IMR-90 (cell line): ENCODE results near the gene APCDD1L. TPM values are rescaled to one million over a fixed set of nuclear protein-coding genes. Genes with fewer than 3 reads are reported as not detected.

ENCODE experiments used
- ATAC-seq: fragments of 200-7000 bp; cut with Tn5 transposase; 2 replicates; pipeline ENCODE4 v1.9.1; 2020; ENCODE audit warnings: low read depth, mild to moderate bottlenecking, moderate library complexity
- BruUV-seq: library from RNA; stranded (reverse); fragments of 400-500 nt; replicated peaks from 2 replicates; lab custom pipeline; 2021; lab: Mats Ljungman, UMichigan
- CTCF ChIA-PET: fragments of 300-600 bp; formaldehyde crosslinking; extraction: SDS; loops from one replicate; lab custom pipeline; 2021; ENCODE audit warnings: antibody characterized with exemption; lab: Yijun Ruan, JAX
- POLR2A ChIA-PET: fragments of 300-600 bp; sonication (Branson Sonifier 250); formaldehyde crosslinking; loops from one replicate; lab custom pipeline; 2022; ENCODE audit warnings: antibody characterized with exemption; ENCODE audit not compliant: unreplicated experiment; lab: Charles Lee
- DNase-seq: peaks from one replicate; pipeline ENCODE4 v3.0.0; 2013
- H2AFZ ChIP-seq: replicated peaks from 2 replicates; pipeline ENCODE3; 2013; ENCODE audit warnings: low read length, mild to moderate bottlenecking; ENCODE audit not compliant: poor library complexity
- H2AK5ac ChIP-seq: 2 replicates; pipeline ENCODE4 v1.6.1; 2013; ENCODE audit warnings: low read depth, low read length, inconsistent platforms
- H2AK9ac ChIP-seq: replicated peaks from 2 replicates; pipeline ENCODE3; 2013; ENCODE audit warnings: mild to moderate bottlenecking, low read depth, low read length, moderate library complexity; ENCODE audit not compliant: poor library complexity
- H2BK120ac ChIP-seq: 2 replicates; pipeline ENCODE4 v1.6.1; 2013; ENCODE audit warnings: low read depth, low read length, inconsistent platforms
- H2BK15ac ChIP-seq: 3 replicates; pipeline ENCODE4 v1.6.1; 2013; ENCODE audit warnings: low read depth, low read length, inconsistent platforms
- H2BK20ac ChIP-seq: 2 replicates; pipeline ENCODE4 v1.6.1; 2013; ENCODE audit warnings: low read depth, mild to moderate bottlenecking, inconsistent platforms, low read length, moderate library complexity
- H2BK5ac ChIP-seq: 2 replicates; pipeline ENCODE4 v1.6.1; 2013; ENCODE audit warnings: mild to moderate bottlenecking, low read depth, low read length, inconsistent platforms; ENCODE audit not compliant: poor library complexity, severe bottlenecking
- H3K14ac ChIP-seq: replicated peaks from 2 replicates; pipeline ENCODE4 v1.6.1; 2013; ENCODE audit warnings: low read depth, low read length, inconsistent platforms
- H3K18ac ChIP-seq: 2 replicates; pipeline ENCODE4 v1.6.1; 2013; ENCODE audit warnings: low read depth, low read length, control low read depth
- H3K23ac ChIP-seq: 2 replicates; pipeline ENCODE4 v1.6.1; 2013; ENCODE audit warnings: low read depth, low read length, inconsistent platforms
- H3K27ac ChIP-seq: 2 replicates; pipeline ENCODE4 v1.5.1; 2013; ENCODE audit warnings: mild to moderate bottlenecking, control low read depth, low read length; ENCODE audit not compliant: insufficient read depth
- H3K27me3 ChIP-seq: 2 replicates; pipeline ENCODE4 v1.6.1; 2013; ENCODE audit warnings: low read length; ENCODE audit not compliant: control insufficient read depth, insufficient read depth
- H3K36me3 ChIP-seq: 2 replicates; pipeline ENCODE4 v1.6.1; 2013; ENCODE audit warnings: low read length, mixed read lengths; ENCODE audit not compliant: control insufficient read depth, insufficient read depth
- H3K4ac ChIP-seq: 2 replicates; pipeline ENCODE4 v1.6.1; 2013; ENCODE audit warnings: low read depth, low read length, inconsistent platforms
- H3K4me1 ChIP-seq: 2 replicates; pipeline ENCODE4 v1.6.1; 2013; ENCODE audit warnings: low read length, mixed read lengths; ENCODE audit not compliant: control insufficient read depth, insufficient read depth
- H3K4me2 ChIP-seq: 2 replicates; pipeline ENCODE4 v1.6.1; 2013; ENCODE audit warnings: low read depth, mild to moderate bottlenecking, control low read depth, low read length, moderate library complexity
- H3K4me3 ChIP-seq: 2 replicates; pipeline ENCODE4 v1.5.1; 2013; ENCODE audit warnings: low read depth, mild to moderate bottlenecking, control low read depth, low read length, moderate library complexity; ENCODE audit not compliant: insufficient read depth
- H3K56ac ChIP-seq: 2 replicates; pipeline ENCODE4 v1.6.1; 2013; ENCODE audit warnings: low read length, inconsistent platforms; ENCODE audit not compliant: insufficient read depth; ENCODE audit errors: extremely low read depth
- H3K79me1 ChIP-seq, 2 experiments: 2 replicates each; pipeline ENCODE4 v1.6.1; 2013; ENCODE audit warnings: low read length in 2 of 2, inconsistent platforms in 1 of 2, low read depth in 1 of 2
- H3K9ac ChIP-seq: 2 replicates; pipeline ENCODE4 v1.6.1; 2013; ENCODE audit warnings: low read depth, low read length, control low read depth
- H3K9me1 ChIP-seq: 2 replicates; pipeline ENCODE4 v1.6.1; 2013; ENCODE audit warnings: low read length, inconsistent platforms; ENCODE audit not compliant: insufficient read depth
- H3K9me3 ChIP-seq: 2 replicates; pipeline ENCODE4 v1.6.1; 2013; ENCODE audit warnings: low read length; ENCODE audit not compliant: control insufficient read depth, insufficient read depth
- H4K20me1 ChIP-seq: 2 replicates; pipeline ENCODE4 v1.6.1; 2013; ENCODE audit warnings: low read length, inconsistent platforms; ENCODE audit not compliant: insufficient read depth
- H4K5ac ChIP-seq: 2 replicates; pipeline ENCODE4 v1.6.1; 2013; ENCODE audit warnings: mild to moderate bottlenecking, low read depth, low read length, control low read depth
- H4K8ac ChIP-seq, 2 experiments: 2 replicates each; pipeline ENCODE4 v1.6.1; 2013; ENCODE audit warnings: low read depth in 2 of 2, low read length in 2 of 2, control low read depth in 1 of 2, inconsistent platforms in 1 of 2
- H4K91ac ChIP-seq: 2 replicates; pipeline ENCODE4 v1.6.1; 2013; ENCODE audit warnings: low read depth, low read length, inconsistent platforms; ENCODE audit not compliant: insufficient read depth
- CEBPB ChIP-seq: IDR thresholded peaks from 2 replicates; pipeline ENCODE4 v1.6.1; 2012; ENCODE audit warnings: low read depth, low read length, improper control_type of control experiment
- POLR2A ChIP-seq: IDR thresholded peaks from 2 replicates; pipeline ENCODE4 v1.6.1; 2012; ENCODE audit warnings: mild to moderate bottlenecking, low read depth, low read length
- USF2 ChIP-seq: fragments of 150-350 bp; IDR thresholded peaks from 2 replicates; pipeline ENCODE4 v1.6.1; 2017; ENCODE audit warnings: mild to moderate bottlenecking, antibody characterized with exemption, low read length, low read depth
- WGBS, 2 experiments: methylation state at CpG; one replicate each; pipeline versions ENCODE4 v1.1.5 to v1.1.7; 2013; ENCODE audit warnings: missing lambda C conversion rate in 2 of 2; ENCODE audit not compliant: insufficient read length in 1 of 2; ENCODE audit errors: extremely low coverage in 2 of 2; 5-methylcytosine and 5-hydroxymethylcytosine counted together
- dilution Hi-C: fragments of 300-500 bp; cut with HindIII; formaldehyde crosslinking; loops from one replicate; pipeline ENCODE4 v1.14.3; 2018; ENCODE audit warnings: low sequenced_read_pairs; ENCODE audit not compliant: unreplicated experiment
- in situ Hi-C: fragments of 300-500 bp; cut with MboI; formaldehyde crosslinking; loops from 3 replicates; pipeline ENCODE4 v1.14.3; 2019; ENCODE audit warnings: low sequenced_read_pairs, inconsistent platforms, mixed read lengths
- intact Hi-C: fragments of 100-400 bp; cut with micrococcal nuclease; formaldehyde crosslinking; loops from 2 replicates; pipeline ENCODE4 v1.10.0; 2022
- polyA plus RNA-seq, 3 experiments: library from polyadenylated mRNA; depleted of rRNA; stranded (reverse); fragments of >200 nt; gene quantifications; 2 replicates each; pipeline ENCODE4 v1.2.3, GENCODE V29; 2012; ENCODE audit warnings: low replicate concordance in 1 of 3
- total RNA-seq: library from RNA; depleted of rRNA; stranded (reverse); fragments of >200 nt; gene quantifications from 2 replicates; pipeline ENCODE4 v1.2.3, GENCODE V29; 2012

APCDD1L gene
- total and polyA plus RNA-seq, 2 of the 4 experiments (the other 2 are of a cell fraction): 2.5 to 18.3 TPM

GRCh38 chr20:58542411-58543095, 27.4 kb upstream of the APCDD1L start:
- Histone ChIP-seq H3K9ac (no peak overlapping the region), H3K9me3 (peaks cover 4% of the 10 kb centered on the region), H4K5ac (peak overlapping the region; percentile 13; the same call in 1 of the 2 replicates), H3K27ac (peak overlapping the region; percentile 41; the same call in 1 of the 2 replicates), H3K79me1 (peaks cover 0 to 3% of the 10 kb centered on the region in 2 experiments; a peak in 2 of 4 replicates), H4K8ac (peak overlapping the region; percentile 72 to 81; a peak in 3 of 4 replicates), H2BK5ac (peak overlapping the region; percentile 95), H3K56ac (no peak overlapping the region; the same call in 1 of the 2 replicates), H3K27me3 (no peaks in the 10 kb centered on the region), H3K4me3 (no peak overlapping the region), H3K9me1 (peaks cover 3% of the 10 kb centered on the region; the same call in 1 of the 2 replicates), H3K36me3 (no peaks in the 10 kb centered on the region), H4K20me1 (no peaks in the 10 kb centered on the region), H3K14ac (peak overlapping the region; percentile 72; the same call in 1 of the 2 replicates), H2BK20ac (peak overlapping the region; percentile 76), H2AK5ac (peak overlapping the region; percentile 95), H2BK120ac (peak overlapping the region; percentile 87), H3K4me1 (peaks cover 14% of the 10 kb centered on the region), H3K18ac (peak overlapping the region; percentile 5; the same call in 1 of the 2 replicates), H4K91ac (peak overlapping the region; percentile 80), H2AK9ac (peak overlapping the region; percentile 69), H3K4ac (peak overlapping the region; percentile 88), H2BK15ac (peak overlapping the region; percentile 56; the same call in 1 of the 3 replicates), H3K23ac (peak overlapping the region; percentile 75), H3K4me2 (no peak overlapping the region), H2AFZ (peak overlapping the region; percentile 48)
- peak; percentile 36 for DNase-seq
- dilution Hi-C loops: no loop called here
- CTCF ChIA-PET: no interaction called here
- no TSS peak for BruUV-seq
- POLR2A ChIA-PET: no interaction called here
- intact Hi-C loops: no loop called here
- WGBS, 2 experiments: 93% methylated on average over 11 of the region's 18 CpGs; no CpG with 5 or more reads in 1 of the 2 experiments
- in situ Hi-C loops: no loop called here
- no peak; the same call in 1 of the 2 replicates for ATAC-seq
- TF ChIP-seq USF2: no peak
- TF ChIP-seq CEBPB: peak; percentile 59
- no peak for TF ChIP-seq POLR2A
